ENCODE data around the gene LPAR6. TPM values are rescaled to one million over a fixed set of nuclear protein-coding genes. Genes with fewer than 3 reads are reported as not detected.

Gene LPAR6
- total RNA-seq, 1 donor = 16.4 TPM

DNA sequence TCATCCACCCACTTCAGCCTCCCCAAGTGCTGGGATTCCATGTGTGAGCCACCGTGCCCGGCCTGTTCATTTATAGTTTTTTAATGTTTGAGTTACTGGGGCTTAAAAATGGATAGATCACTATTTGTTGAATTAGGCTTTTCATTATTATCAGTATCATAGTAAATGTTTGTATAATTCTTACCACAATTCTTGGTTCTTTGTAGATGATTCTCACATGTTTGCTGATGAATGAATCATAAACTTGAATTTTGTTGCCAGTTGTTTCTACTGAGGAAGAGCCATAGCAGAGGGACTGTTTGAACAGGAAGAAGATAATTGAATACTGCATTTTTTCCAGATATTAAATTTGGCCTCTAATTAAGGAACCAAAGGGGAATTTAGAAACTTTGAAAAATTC is 2.6 kb upstream of the LPAR6 start:
- no peak overlapping the region for H3K4me3 ChIP-seq (ENCODE audit: low read depth, low read length)
- DNase-seq (ENCODE audit: low read depth) = no peak
- TF ChIP-seq, protein P1, sequence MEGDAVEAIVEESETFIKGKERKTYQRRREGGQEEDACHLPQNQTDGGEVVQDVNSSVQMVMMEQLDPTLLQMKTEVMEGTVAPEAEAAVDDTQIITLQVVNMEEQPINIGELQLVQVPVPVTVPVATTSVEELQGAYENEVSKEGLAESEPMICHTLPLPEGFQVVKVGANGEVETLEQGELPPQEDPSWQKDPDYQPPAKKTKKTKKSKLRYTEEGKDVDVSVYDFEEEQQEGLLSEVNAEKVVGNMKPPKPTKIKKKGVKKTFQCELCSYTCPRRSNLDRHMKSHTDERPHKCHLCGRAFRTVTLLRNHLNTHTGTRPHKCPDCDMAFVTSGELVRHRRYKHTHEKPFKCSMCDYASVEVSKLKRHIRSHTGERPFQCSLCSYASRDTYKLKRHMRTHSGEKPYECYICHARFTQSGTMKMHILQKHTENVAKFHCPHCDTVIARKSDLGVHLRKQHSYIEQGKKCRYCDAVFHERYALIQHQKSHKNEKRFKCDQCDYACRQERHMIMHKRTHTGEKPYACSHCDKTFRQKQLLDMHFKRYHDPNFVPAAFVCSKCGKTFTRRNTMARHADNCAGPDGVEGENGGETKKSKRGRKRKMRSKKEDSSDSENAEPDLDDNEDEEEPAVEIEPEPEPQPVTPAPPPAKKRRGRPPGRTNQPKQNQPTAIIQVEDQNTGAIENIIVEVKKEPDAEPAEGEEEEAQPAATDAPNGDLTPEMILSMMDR (IDR thresholded peaks at IDR 0.05; ENCODE audit: insufficient read depth, low read depth, low read length) = no peak

- no peak overlapping the region for H3K4me3 ChIP-seq (ENCODE audit: low read depth, low read length)
- no peak for DNase-seq (ENCODE audit: low read depth)
- TF ChIP-seq, protein P1 (IDR thresholded peaks at IDR 0.05; ENCODE audit: insufficient read depth, low read depth, low read length) = no peak
These were observed 1.6 kb upstream of the LPAR6 start for GRCh38 chr13:48414501-48414900.

DNA sequence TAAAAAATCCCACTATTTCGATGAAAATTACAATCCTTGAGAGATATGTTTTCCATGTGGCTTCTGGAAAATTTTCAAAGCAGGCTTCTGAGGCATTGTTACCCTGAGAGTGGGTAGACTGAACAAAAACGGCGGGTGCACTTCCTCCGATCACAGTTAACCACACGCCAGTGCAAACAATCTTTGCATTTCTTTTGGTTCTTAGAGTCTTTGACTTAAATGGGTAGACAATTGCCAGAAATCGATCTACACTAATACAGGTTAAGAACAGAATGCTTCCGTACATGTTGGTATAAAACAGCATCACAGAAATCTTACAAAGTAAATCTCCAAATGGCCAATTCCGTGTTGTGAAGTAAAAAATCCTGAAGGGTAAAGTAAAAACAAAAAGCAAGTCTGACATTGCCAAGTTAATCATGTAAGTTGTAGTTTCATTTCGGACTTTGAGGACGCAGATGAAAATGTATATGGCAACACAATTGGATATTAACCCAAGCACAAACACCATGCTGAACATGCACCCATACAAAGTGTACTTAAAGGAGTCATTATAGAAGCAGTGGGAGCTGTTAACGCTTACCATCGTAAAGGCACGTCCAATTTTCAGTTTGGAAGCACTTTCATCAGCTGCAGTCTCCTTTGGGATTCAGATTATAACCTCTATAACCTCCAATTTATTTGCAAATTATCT is 927 bp downstream of the LPAR6 start:
- DNase-seq (ENCODE audit: low read depth) = peak; percentile 53
- TF ChIP-seq, protein P1 (IDR thresholded peaks at IDR 0.05; ENCODE audit: insufficient read depth, low read depth, low read length) = no peak

GRCh38 chr13:48411147-48411794 is 1.6 kb downstream of the LPAR6 start:
- peak overlapping the region; percentile 68 for H3K4me3 ChIP-seq (ENCODE audit: low read depth, low read length)
- DNase-seq (ENCODE audit: low read depth) = no peak
- TF ChIP-seq, protein P1 (IDR thresholded peaks at IDR 0.05; ENCODE audit: insufficient read depth, low read depth, low read length) = no peak

More for the DNA sequence above, 927 bp downstream of the LPAR6 start:
- peak overlapping the region; percentile 68 for H3K4me3 ChIP-seq (ENCODE audit: low read depth, low read length)

DNA sequence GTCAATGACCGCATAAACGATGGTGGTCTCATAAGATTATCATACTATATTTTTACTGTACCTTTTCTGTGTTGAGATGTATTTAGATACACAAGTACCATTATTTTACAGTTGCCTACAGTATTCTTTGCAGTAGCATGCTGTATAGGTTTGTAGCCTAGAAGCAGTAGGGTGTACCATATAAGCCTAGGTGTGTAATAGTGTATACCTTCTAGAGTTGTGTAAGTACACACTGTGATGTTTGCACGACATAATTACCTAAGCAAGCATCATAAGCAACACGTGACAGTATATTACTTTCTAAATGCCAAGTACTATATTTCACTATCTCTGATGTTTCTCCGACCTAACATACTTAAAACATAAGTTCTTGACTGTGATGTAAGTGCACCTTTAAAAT is 2.7 kb downstream of the LPAR6 start:
- DNase-seq (ENCODE audit: low read depth) = no peak
- TF ChIP-seq, protein P1 (IDR thresholded peaks at IDR 0.05; ENCODE audit: insufficient read depth, low read depth, low read length) = no peak
- H3K4me3 ChIP-seq (ENCODE audit: low read depth, low read length) = peak overlapping the region; percentile 68

- DNase-seq (ENCODE audit: low read depth) = no peak
- H3K4me3 ChIP-seq (ENCODE audit: low read depth, low read length) = no peak overlapping the region
- TF ChIP-seq, protein P1 (IDR thresholded peaks at IDR 0.05; ENCODE audit: insufficient read depth, low read depth, low read length) = no peak
These were observed 7.0 kb downstream of the LPAR6 start for GRCh38 chr13:48405875-48406274.
